ENCODE measurements around the gene SLC43A2. TPM values are rescaled to one million over a fixed set of nuclear protein-coding genes. Genes with fewer than 3 reads are reported as not detected.

Gene SLC43A2
- total and polyA plus RNA-seq, 7 experiments from 2014 or later, result 0.44 to 112 (median 6.7) TPM

- peak in 1 of 9 donors; percentile 6 for DNase-seq
- Histone ChIP-seq H3K9me3 (ENCODE audit: control insufficient read depth in 2 of 3, low read length in 3 of 3) (no peaks in the 10 kb centered on the region), H3K4me1 (ENCODE audit: control insufficient read depth in 2 of 2, insufficient read depth in 2 of 2, low read length in 2 of 2) (peaks cover 20 to 27% of the 10 kb centered on the region in 2 donors), H3K27me3 (ENCODE audit: control insufficient read depth in 2 of 2, insufficient read depth in 2 of 2, low read length in 2 of 2) (no peaks in the 10 kb centered on the region), H3K27ac (ENCODE audit: low read depth, low read length) (no peak within 1 kb of the TSS), H3K36me3 (ENCODE audit: control insufficient read depth in 2 of 3, insufficient read depth in 3 of 3, low read length in 3 of 3) (peaks cover 0 to 6% (median 0%) of the 10 kb centered on the region in 3 experiments), H3K4me3 (ENCODE audit: low read length) (no peak within 1 kb of the TSS)
- peak within 1 kb of the TSS in 2 of 9 donors; percentile 80 to 92 for H3K27ac Mint-ChIP-seq
- ChIA-PET POLR2A (interaction anchor here (0.6 to 2.5 kb wide), 4 partner anchors 15 to 23 kb away, joined by 3 to 13 read pairs (median 4); no protein-coding TSS in a partner anchor), CTCF (interaction anchor here (1.0 to 1.6 kb wide), 2 partner anchors 16 to 23 kb away, joined by 3 to 5 read pairs; no protein-coding TSS in a partner anchor)
- H3K4me3 Mint-ChIP-seq, result peak within 1 kb of the TSS in 8 of 10 donors; percentile 75 to 90 (median 80)
- intact Hi-C loops (cut with micrococcal nuclease), result loop anchor here (5.0 to 10.0 kb wide), 3 partner anchors 161 to 659 kb away; partner anchors contain the start of genes RTN4RL1 (in 1 of the 2), SMG6 (in 1 of the 2) and SRR (in 1 of the 2)
- peaks cover 0 to 2% (median 0%) of the 10 kb centered on the region in 5 donors for H3K27me3 Mint-ChIP-seq
- H3K9me3 Mint-ChIP-seq, result no peaks in the 10 kb centered on the region
- no peak for ATAC-seq
- no peaks in the 10 kb centered on the region for H3K36me3 Mint-ChIP-seq
- H3K4me1 Mint-ChIP-seq, result peaks cover 0 to 32% (median 13%) of the 10 kb centered on the region in 7 donors
Observed at GRCh38 chr17:1645207-1646171, 16.9 kb upstream of the SLC43A2 start, which contains the start of gene SCARF1. TSS of gene SCARF1 (minus strand) at chr17:1645732. CDS start at chr17:1645697, 35 bp downstream.

GRCh38 chr17:1644493-1645206 is 16.0 kb upstream of the SLC43A2 start:
- no peak for ATAC-seq
- Mint-ChIP-seq H3K9me3 (no peaks in the 10 kb centered on the region), H3K27ac (peak overlapping the region in 5 of 9 donors; percentile 74 to 92 (median 89)), H3K4me1 (peaks cover 0 to 27% (median 13%) of the 10 kb centered on the region in 7 donors), H3K4me3 (peak overlapping the region; percentile 75 to 90 (median 84)), H3K36me3 (no peaks in the 10 kb centered on the region), H3K27me3 (peaks cover 0 to 2% (median 0%) of the 10 kb centered on the region in 5 donors)
- H3K9me3 ChIP-seq (ENCODE audit: control insufficient read depth in 2 of 3, low read length in 3 of 3), result no peaks in the 10 kb centered on the region
- H3K4me1 ChIP-seq (ENCODE audit: control insufficient read depth in 2 of 2, insufficient read depth in 2 of 2, low read length in 2 of 2), result peaks cover 14 to 27% of the 10 kb centered on the region in 2 donors
- no peaks in the 10 kb centered on the region for H3K27me3 ChIP-seq (ENCODE audit: control insufficient read depth in 2 of 2, insufficient read depth in 2 of 2, low read length in 2 of 2)
- H3K4me3 ChIP-seq (ENCODE audit: low read length), result no peak overlapping the region
- ChIA-PET POLR2A (interaction anchor here (0.6 to 2.5 kb wide), 3 partner anchors 15 to 24 kb away, joined by 3 to 13 read pairs (median 5); no protein-coding TSS in a partner anchor), CTCF (no interaction called here)
- no peak overlapping the region for H3K27ac ChIP-seq (ENCODE audit: low read depth, low read length)
- H3K36me3 ChIP-seq (ENCODE audit: control insufficient read depth in 2 of 3, insufficient read depth in 3 of 3, low read length in 3 of 3), result no peaks in the 10 kb centered on the region
- intact Hi-C loops (cut with micrococcal nuclease), result loop anchor here (5.0 to 10.0 kb wide), 3 partner anchors 160 to 660 kb away; partner anchors contain the start of genes RTN4RL1 (in 1 of the 2), SMG6 (in 1 of the 2) and SRR (in 1 of the 2)
- peak in 2 of 9 donors; percentile 12 to 58 for DNase-seq

- intact Hi-C loops (cut with micrococcal nuclease), result loop anchor here (1.0 to 10.0 kb wide), 3 partner anchors 16 to 661 kb away; partner anchors contain the start of genes SLC43A2 (in 1 of the 2), SMG6 (in 1 of the 2) and SRR (in 1 of the 2)
- no peaks in the 10 kb centered on the region for H3K9me3 ChIP-seq (ENCODE audit: control insufficient read depth in 2 of 3, low read length in 3 of 3)
- H3K36me3 ChIP-seq (ENCODE audit: control insufficient read depth in 2 of 3, insufficient read depth in 3 of 3, low read length in 3 of 3), result no peaks in the 10 kb centered on the region
- peaks cover 14 to 27% of the 10 kb centered on the region in 2 donors for H3K4me1 ChIP-seq (ENCODE audit: control insufficient read depth in 2 of 2, insufficient read depth in 2 of 2, low read length in 2 of 2)
- ChIA-PET CTCF (no interaction called here), POLR2A (interaction anchor here (1.2 kb wide), 1 partner anchor 15 kb away, joined by 5 read pairs; no protein-coding TSS in a partner anchor)
- ATAC-seq, result no peak
- no peak overlapping the region for H3K27ac ChIP-seq (ENCODE audit: low read depth, low read length)
- H3K27ac Mint-ChIP-seq, result peak overlapping the region in 7 of 9 donors; percentile 33 to 92 (median 80)
- no peaks in the 10 kb centered on the region for H3K9me3 Mint-ChIP-seq
- no peaks in the 10 kb centered on the region for H3K36me3 Mint-ChIP-seq
- peaks cover 0 to 27% (median 13%) of the 10 kb centered on the region in 7 donors for H3K4me1 Mint-ChIP-seq
- H3K4me3 Mint-ChIP-seq, result peak overlapping the region; percentile 75 to 90 (median 84)
- DNase-seq, result peak in 1 of 9 donors; percentile 8
- H3K4me3 ChIP-seq (ENCODE audit: low read length), result peak overlapping the region; percentile 60
- H3K27me3 Mint-ChIP-seq, result peaks cover 0 to 2% (median 0%) of the 10 kb centered on the region in 5 donors
- H3K27me3 ChIP-seq (ENCODE audit: control insufficient read depth in 2 of 2, insufficient read depth in 2 of 2, low read length in 2 of 2), result no peaks in the 10 kb centered on the region
Observed at GRCh38 chr17:1643999-1644492, 15.4 kb upstream of the SLC43A2 start.

GRCh38 chr17:1643293-1643998 is 14.8 kb upstream of the SLC43A2 start:
- Histone ChIP-seq H3K27ac (ENCODE audit: low read depth, low read length) (no peak overlapping the region), H3K4me1 (ENCODE audit: control insufficient read depth in 2 of 2, insufficient read depth in 2 of 2, low read length in 2 of 2) (peaks cover 14 to 27% of the 10 kb centered on the region in 2 donors), H3K4me3 (ENCODE audit: low read length) (peak overlapping the region; percentile 60), H3K27me3 (ENCODE audit: control insufficient read depth in 2 of 2, insufficient read depth in 2 of 2, low read length in 2 of 2) (no peaks in the 10 kb centered on the region), H3K36me3 (ENCODE audit: control insufficient read depth in 2 of 3, insufficient read depth in 3 of 3, low read length in 3 of 3) (no peaks in the 10 kb centered on the region), H3K9me3 (ENCODE audit: control insufficient read depth in 2 of 3, low read length in 3 of 3) (no peaks in the 10 kb centered on the region)
- peak overlapping the region in 1 of 9 donors; percentile 80 for H3K27ac Mint-ChIP-seq
- peaks cover 0 to 27% (median 13%) of the 10 kb centered on the region in 7 donors for H3K4me1 Mint-ChIP-seq
- ChIA-PET CTCF (no interaction called here), POLR2A (interaction anchor here (1.2 kb wide), 1 partner anchor 14 kb away, joined by 5 read pairs; no protein-coding TSS in a partner anchor)
- ATAC-seq, result peak; percentile 82
- peaks cover 0 to 2% (median 0%) of the 10 kb centered on the region in 5 donors for H3K27me3 Mint-ChIP-seq
- no peaks in the 10 kb centered on the region for H3K9me3 Mint-ChIP-seq
- intact Hi-C loops (cut with micrococcal nuclease), result loop anchor here (1.0 to 10.0 kb wide), 3 partner anchors 15 to 661 kb away; partner anchors contain the start of genes SLC43A2 (in 1 of the 2), SMG6 (in 1 of the 2) and SRR (in 1 of the 2)
- H3K36me3 Mint-ChIP-seq, result no peaks in the 10 kb centered on the region
- H3K4me3 Mint-ChIP-seq, result peak overlapping the region in 5 of 10 donors; percentile 75 to 89 (median 81)
- peak; percentile 57 to 86 (median 77) for DNase-seq

GRCh38 chr17:1641065-1641403 is 12.4 kb upstream of the SLC43A2 start:
- intact Hi-C loops (cut with micrococcal nuclease), result loop anchor here (10.0 kb wide), 2 partner anchors 156 to 664 kb away; partner anchors contain the start of genes SMG6 (in 1 of the 2) and SRR (in 1 of the 2)
- peaks cover 0 to 2% (median 0%) of the 10 kb centered on the region in 5 donors for H3K27me3 Mint-ChIP-seq
- peak overlapping the region in 4 of 9 donors; percentile 25 to 69 (median 42) for H3K27ac Mint-ChIP-seq

More at GRCh38 chr17:1641065-1641403, 12.4 kb upstream of the SLC43A2 start:
- no peaks in the 10 kb centered on the region for H3K9me3 ChIP-seq (ENCODE audit: control insufficient read depth in 2 of 3, low read length in 3 of 3)
- ATAC-seq, result no peak
- H3K4me1 Mint-ChIP-seq, result peaks cover 0 to 18% (median 9%) of the 10 kb centered on the region in 7 donors
- ChIA-PET CTCF (no interaction called here), POLR2A (interaction anchor here (0.6 kb wide), 1 partner anchor 187 kb away, joined by 3 read pairs; no protein-coding TSS in a partner anchor)
- H3K4me1 ChIP-seq (ENCODE audit: control insufficient read depth in 2 of 2, insufficient read depth in 2 of 2, low read length in 2 of 2), result peaks cover 8 to 21% of the 10 kb centered on the region in 2 donors
- H3K27me3 ChIP-seq (ENCODE audit: control insufficient read depth in 2 of 2, insufficient read depth in 2 of 2, low read length in 2 of 2), result no peaks in the 10 kb centered on the region
- no peak overlapping the region for H3K27ac ChIP-seq (ENCODE audit: low read depth, low read length)
- H3K36me3 ChIP-seq (ENCODE audit: control insufficient read depth in 2 of 3, insufficient read depth in 3 of 3, low read length in 3 of 3), result no peaks in the 10 kb centered on the region
- no peak for DNase-seq
- H3K9me3 Mint-ChIP-seq, result no peaks in the 10 kb centered on the region
- no peaks in the 10 kb centered on the region for H3K36me3 Mint-ChIP-seq
- no peak overlapping the region for H3K4me3 Mint-ChIP-seq
- no peak overlapping the region for H3K4me3 ChIP-seq (ENCODE audit: low read length)
